Body of pancreas (tissue), 4 donors: ENCODE data around the gene PODXL. TPM values are rescaled to one million over a fixed set of nuclear protein-coding genes. Genes with fewer than 3 reads are reported as not detected.

Source experiments
- ATAC-seq: fragments of 150-250 bp; one replicate; pipeline ENCODE4 v1.9.1; 2016
- DNase-seq, 4 donors: peaks; one replicate each; pipeline ENCODE4 v3.0.0-alpha.2; 2019
- H3K27ac ChIP-seq, 4 donors: fragments of 200-600 bp; sonication (generic); 1 replicate in 3 of 4; 2 replicates in 1 of 4; pipeline versions ENCODE4 v1.5.1 to v1.6.1; 2016 to 2019; ENCODE audit warnings: mild to moderate bottlenecking in 1 of 4, mixed read lengths in 1 of 4, moderate library complexity in 1 of 4
- H3K27me3 ChIP-seq, 2 donors: fragments of 200-600 bp; sonication (generic); one replicate each; pipeline ENCODE4 v1.6.0; 2016; ENCODE audit warnings: mild to moderate bottlenecking in 1 of 2
- H3K36me3 ChIP-seq, 2 donors: fragments of 200-600 bp; sonication (generic); replicated peaks in 1 of 2; 2 replicates each; pipeline ENCODE4 v1.5.1; 2016; ENCODE audit warnings: low read depth in 2 of 2; ENCODE audit not compliant: insufficient read depth in 1 of 2
- H3K4me1 ChIP-seq: fragments of 200-600 bp; sonication (generic); one replicate; pipeline ENCODE4 v1.6.0; 2016
- H3K4me3 ChIP-seq, 2 donors: fragments of 200-600 bp; sonication (generic); 1 replicate in 1 of 2; 2 replicates in 1 of 2; pipeline ENCODE4 v1.5.1; 2016 to 2019
- H3K9me3 ChIP-seq, 3 donors: fragments of 200-600 bp; sonication (generic); 1 replicate in 2 of 3; 2 replicates in 1 of 3; pipeline ENCODE4 v1.5.1; 2016
- CTCF ChIP-seq, 7 experiments: fragments of 450-650 bp in 4 of 7; fragments of 200-600 bp in 3 of 7; sonication (generic) in 3 of 7; IDR thresholded peaks; one replicate each; pipeline ENCODE4 v1.5.1; 2016 to 2019; ENCODE audit warnings: antibody characterized with exemption in 7 of 7
- POLR2A ChIP-seq, 3 donors: fragments of 450-650 bp; IDR thresholded peaks; one replicate each; pipeline ENCODE4 v1.6.1; 2016; ENCODE audit warnings: antibody characterized with exemption in 3 of 3, mild to moderate bottlenecking in 2 of 3
- WGBS, 2 donors: methylation state at CpG; one replicate each; pipeline ENCODE4 v1.1.5; 2017; 5-methylcytosine and 5-hydroxymethylcytosine counted together
- intact Hi-C: fragments of 100-400 bp; cut with DNase I; formaldehyde crosslinking; loops from one replicate; pipeline ENCODE4 v1.15.1; 2023
- total RNA-seq, 2 donors: library from RNA; depleted of rRNA; stranded (reverse); fragments of >200 nt; gene quantifications; one replicate each; pipeline ENCODE4 v1.1.0, GENCODE V29; 2016

PODXL gene
- total RNA-seq, 2 donors from 2014 or later, result 36.9 to 106 TPM

GRCh38 chr7:131560061-131560460, 3.6 kb upstream of the PODXL start:
- no peaks in the 10 kb centered on the region for H3K9me3 ChIP-seq
- ATAC-seq (no peak), DNase-seq (no peak)
- 75 to 90% methylated on average over 2 of the region's 2 CpGs for WGBS, 2 donors
- H3K4me3 ChIP-seq, result no peak overlapping the region
- intact Hi-C loops, result loop anchor here (10.0 kb wide), 1 partner anchor 95 kb away; no protein-coding TSS in a partner anchor
- H3K4me1 ChIP-seq, result peaks cover 19% of the 10 kb centered on the region
- no peaks in the 10 kb centered on the region for H3K27me3 ChIP-seq
- H3K27ac ChIP-seq, result no peak overlapping the region
- TF ChIP-seq CTCF (IDR thresholded peaks at IDR 0.05) (no peak), POLR2A (IDR thresholded peaks at IDR 0.05) (no peak)
- no peaks in the 10 kb centered on the region for H3K36me3 ChIP-seq

GRCh38 chr7:131557652-131558385, 1.4 kb upstream of the PODXL start:
- no peaks in the 10 kb centered on the region for H3K36me3 ChIP-seq
- peak overlapping the region; percentile 45 to 58 for H3K4me3 ChIP-seq
- no peak for ATAC-seq
- no peaks in the 10 kb centered on the region for H3K9me3 ChIP-seq
- H3K4me1 ChIP-seq, result peaks cover 38% of the 10 kb centered on the region
- H3K27ac ChIP-seq, result peak overlapping the region in 3 of 4 donors; percentile 53 to 74 (median 61)
- intact Hi-C loops, result no loop called here
- H3K27me3 ChIP-seq, result no peaks in the 10 kb centered on the region
- WGBS, 2 donors, result 2 to 3% methylated on average over 14 to 32 of the region's 32 CpGs
- DNase-seq, result peak in 3 of 4 donors; percentile 43 to 59 (median 55)
- TF ChIP-seq POLR2A (IDR thresholded peaks at IDR 0.05) (peak in 2 of 3 donors; percentile 22 to 26), CTCF (IDR thresholded peaks at IDR 0.05) (no peak)

GRCh38 chr7:131556909-131557651, 652 bp upstream of the PODXL start:
- WGBS, 2 donors, result 0 to 1% methylated on average over 11 to 25 of the region's 25 CpGs
- H3K4me1 ChIP-seq, result peaks cover 45% of the 10 kb centered on the region
- H3K27me3 ChIP-seq, result no peaks in the 10 kb centered on the region
- peak; percentile 4 for ATAC-seq
- H3K9me3 ChIP-seq, result no peaks in the 10 kb centered on the region
- intact Hi-C loops, result no loop called here
- DNase-seq, result no peak
- H3K27ac ChIP-seq, result peak overlapping the region; percentile 70 to 82 (median 74)
- no peak for TF ChIP-seq CTCF (IDR thresholded peaks at IDR 0.05)
- no peak for TF ChIP-seq POLR2A (IDR thresholded peaks at IDR 0.05)
- peak overlapping the region; percentile 42 to 58 for H3K4me3 ChIP-seq
- no peaks in the 10 kb centered on the region for H3K36me3 ChIP-seq

- H3K27ac ChIP-seq, result peak overlapping the region; percentile 34 to 82 (median 76)
- H3K36me3 ChIP-seq, result no peaks in the 10 kb centered on the region
- H3K4me3 ChIP-seq, result peak overlapping the region; percentile 51 to 52
- DNase-seq, result peak in 1 of 4 donors; percentile 43
- H3K4me1 ChIP-seq, result peaks cover 60% of the 10 kb centered on the region
- intact Hi-C loops, result no loop called here
- TF ChIP-seq CTCF (IDR thresholded peaks at IDR 0.05) (no peak), POLR2A (IDR thresholded peaks at IDR 0.05) (no peak)
- H3K9me3 ChIP-seq, result no peaks in the 10 kb centered on the region
- WGBS, 2 donors, result 2 to 7% methylated on average over 16 to 30 of the region's 30 CpGs
- ATAC-seq, result peak; percentile 0
- no peaks in the 10 kb centered on the region for H3K27me3 ChIP-seq
These were observed 826 bp downstream of the PODXL start for GRCh38 chr7:131555552-131556052.
